Measurements from ENCODE around the gene C16orf46. TPM values are rescaled to one million over a fixed set of nuclear protein-coding genes. Genes with fewer than 3 reads are reported as not detected.

The C16orf46 gene
- total and polyA plus RNA-seq, 2 donors (not counting 3 experiments of a cell fraction or from before 2014, with no cell fraction given): 0.26 TPM; not detected in 1

GRCh38 chr16:81071805-81072204 lies 5.2 kb downstream of the C16orf46 start:
- dilution Hi-C loops (cut with MboI; ENCODE audit: extremely low pct_ligation_motif_present, low sequenced_read_pairs) (no loop called here), intact Hi-C loops (cut with micrococcal nuclease) (no loop called here)
- Histone ChIP-seq H3K4me3 (replicated peaks in 1 of 3; ENCODE audit: insufficient read depth in 1 of 3, low read depth in 1 of 3, low read length in 3 of 3) (no peak overlapping the region), H3K4me1 (ENCODE audit: control insufficient read depth, extremely low read depth, insufficient read depth, low read length) (peaks cover 3% of the 10 kb centered on the region), H3K9me3 (replicated peaks; ENCODE audit: control insufficient read depth, insufficient read depth, low read length) (no peaks in the 10 kb centered on the region), H4K20me1 (replicated peaks; ENCODE audit: control insufficient read depth, extremely low read depth, insufficient read depth, low read length) (no peaks in the 10 kb centered on the region), H2AFZ (ENCODE audit: low read depth, low read length) (no peak overlapping the region), H3K9ac (replicated peaks; ENCODE audit: extremely low read depth, insufficient read depth, low read length) (no peak overlapping the region), H3K27me3 (ENCODE audit: control insufficient read depth in 2 of 2, insufficient read depth in 2 of 2, low read length in 2 of 2) (no peaks in the 10 kb centered on the region), H3K27ac (ENCODE audit: insufficient read depth, low read depth, low read length) (no peak overlapping the region), H3K9me1 (replicated peaks; ENCODE audit: control insufficient read depth, extremely low read depth, insufficient read depth, low read length) (no peaks in the 10 kb centered on the region), H3K36me3 (ENCODE audit: control insufficient read depth in 2 of 2, extremely low read depth in 1 of 2, insufficient read depth in 2 of 2, low read length in 2 of 2) (no peaks in the 10 kb centered on the region), H3K79me2 (ENCODE audit: control insufficient read depth, insufficient read depth, low read length) (no peaks in the 10 kb centered on the region), H3K4me2 (ENCODE audit: insufficient read depth, low read length) (no peak overlapping the region)
- DNase-seq (ENCODE audit: low read depth, low spot score): no peak
- CTCF ChIA-PET: no interaction called here
- FAIRE-seq: no peak
- no TSS peak for BruUV-seq (replicated peaks)
- POLR2A ChIA-PET: interaction anchor here (0.7 kb wide), 1 partner anchor 13 kb away, joined by 11 read pairs; no protein-coding TSS in a partner anchor
- TF ChIP-seq MAX (IDR thresholded peaks at IDR 0.05; ENCODE audit: insufficient read depth, insufficient read length) (no peak), MYC (IDR thresholded peaks at IDR 0.05; ENCODE audit: low read depth, low read length) (no peak), FOS (IDR thresholded peaks at IDR 0.05; ENCODE audit: borderline replicate concordance, insufficient read depth, low read length) (no peak), POLR2AphosphoS5 (IDR thresholded peaks at IDR 0.05; ENCODE audit: insufficient read depth, low read depth, low read length) (no peak), JUN (IDR thresholded peaks at IDR 0.05; ENCODE audit: borderline replicate concordance, insufficient read depth, insufficient read length, low read depth) (no peak), EZH2 (IDR thresholded peaks at IDR 0.05; ENCODE audit: borderline replicate concordance, low read depth, low read length, severe bottlenecking) (no peak), GATA2 (IDR thresholded peaks at IDR 0.05; ENCODE audit: insufficient read depth, insufficient read length, low read depth, low read length) (no peak), POLR2A (IDR thresholded peaks at IDR 0.05; ENCODE audit: low read depth, low read length) (no peak)
- TF ChIP-seq, protein P1, sequence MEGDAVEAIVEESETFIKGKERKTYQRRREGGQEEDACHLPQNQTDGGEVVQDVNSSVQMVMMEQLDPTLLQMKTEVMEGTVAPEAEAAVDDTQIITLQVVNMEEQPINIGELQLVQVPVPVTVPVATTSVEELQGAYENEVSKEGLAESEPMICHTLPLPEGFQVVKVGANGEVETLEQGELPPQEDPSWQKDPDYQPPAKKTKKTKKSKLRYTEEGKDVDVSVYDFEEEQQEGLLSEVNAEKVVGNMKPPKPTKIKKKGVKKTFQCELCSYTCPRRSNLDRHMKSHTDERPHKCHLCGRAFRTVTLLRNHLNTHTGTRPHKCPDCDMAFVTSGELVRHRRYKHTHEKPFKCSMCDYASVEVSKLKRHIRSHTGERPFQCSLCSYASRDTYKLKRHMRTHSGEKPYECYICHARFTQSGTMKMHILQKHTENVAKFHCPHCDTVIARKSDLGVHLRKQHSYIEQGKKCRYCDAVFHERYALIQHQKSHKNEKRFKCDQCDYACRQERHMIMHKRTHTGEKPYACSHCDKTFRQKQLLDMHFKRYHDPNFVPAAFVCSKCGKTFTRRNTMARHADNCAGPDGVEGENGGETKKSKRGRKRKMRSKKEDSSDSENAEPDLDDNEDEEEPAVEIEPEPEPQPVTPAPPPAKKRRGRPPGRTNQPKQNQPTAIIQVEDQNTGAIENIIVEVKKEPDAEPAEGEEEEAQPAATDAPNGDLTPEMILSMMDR (IDR thresholded peaks at IDR 0.05; ENCODE audit: extremely low read depth in 1 of 2, insufficient read depth in 1 of 2, low read depth in 1 of 2, low read length in 2 of 2): no peak

Data from endothelial cell of umbilical vein (primary cell).